NCI-H2107 (cell line): Measurements from ENCODE around the gene XYLT1.

ENCODE experiments used
- DNase-seq: peaks from one replicate; lab custom pipeline; 2025; lab: John Stamatoyannopoulos, UW

The XYLT1 gene

DNA sequence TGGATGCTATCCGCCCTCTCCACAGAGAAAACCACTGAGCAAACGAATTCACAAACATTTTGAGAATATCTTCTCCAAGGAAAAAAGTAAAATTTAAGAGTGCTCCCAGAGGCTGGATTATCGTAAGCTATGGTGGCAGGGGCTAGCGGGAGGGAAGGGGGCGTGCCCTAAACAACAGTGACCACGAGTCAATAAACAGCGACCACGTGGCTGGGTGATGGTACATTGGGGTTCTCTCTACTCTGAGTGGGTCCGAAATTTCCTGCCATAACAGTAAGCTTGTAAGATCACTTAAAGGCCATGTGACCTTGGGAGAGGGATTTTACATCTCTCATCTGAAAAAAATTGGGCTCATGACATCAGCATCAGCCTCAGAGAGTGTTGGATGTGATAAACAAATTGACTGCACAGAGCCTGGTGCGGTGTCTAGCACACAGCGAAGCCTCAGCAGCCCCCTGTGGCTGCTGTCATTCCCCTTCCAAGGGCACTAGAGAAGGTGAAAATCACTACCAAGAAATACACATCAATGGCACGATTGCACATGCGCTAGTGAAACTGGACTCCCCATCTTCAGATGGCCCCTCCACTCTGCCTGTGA is 213.2 kb downstream of the XYLT1 start:
- DNase-seq: no peak

DNA sequence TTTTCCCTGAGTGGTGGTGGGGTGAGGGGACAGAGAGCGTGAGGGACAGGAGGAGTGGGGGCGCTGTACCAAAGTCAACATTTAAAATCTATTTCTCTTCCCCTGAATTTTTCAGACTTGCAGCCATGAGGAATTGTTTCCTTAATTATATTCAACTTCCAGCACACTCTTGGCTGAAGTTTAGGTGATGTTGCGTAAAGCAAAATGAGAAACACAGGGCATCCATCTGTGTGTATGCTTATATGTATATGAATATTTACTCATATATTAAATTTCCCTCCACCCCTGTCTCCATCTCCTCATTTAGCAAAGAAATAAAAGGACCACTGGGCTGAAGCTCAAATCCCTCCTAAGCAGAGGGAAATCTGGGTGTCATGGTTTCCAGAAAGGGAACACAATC is 218.1 kb downstream of the XYLT1 start:
- no peak for DNase-seq

DNA sequence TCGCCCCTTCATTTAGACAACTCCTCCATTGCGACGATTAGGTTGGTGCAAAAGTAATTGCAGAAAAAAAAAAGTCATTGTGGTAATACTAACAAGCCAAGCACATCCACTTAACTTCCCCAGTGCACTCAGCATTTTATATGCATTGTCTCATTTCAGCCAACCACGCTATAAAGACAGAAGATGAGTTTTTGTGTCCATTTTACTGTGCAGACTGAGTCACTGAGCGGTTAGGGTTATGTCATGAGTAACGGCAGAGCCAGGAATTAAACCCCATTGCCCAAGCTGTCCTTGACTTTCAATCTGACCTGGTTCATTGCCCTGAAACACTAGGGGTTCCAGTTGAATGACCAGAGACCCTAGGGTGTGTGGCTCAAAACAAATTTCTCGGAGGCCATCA is 218.7 kb downstream of the XYLT1 start:
- no peak for DNase-seq

DNA sequence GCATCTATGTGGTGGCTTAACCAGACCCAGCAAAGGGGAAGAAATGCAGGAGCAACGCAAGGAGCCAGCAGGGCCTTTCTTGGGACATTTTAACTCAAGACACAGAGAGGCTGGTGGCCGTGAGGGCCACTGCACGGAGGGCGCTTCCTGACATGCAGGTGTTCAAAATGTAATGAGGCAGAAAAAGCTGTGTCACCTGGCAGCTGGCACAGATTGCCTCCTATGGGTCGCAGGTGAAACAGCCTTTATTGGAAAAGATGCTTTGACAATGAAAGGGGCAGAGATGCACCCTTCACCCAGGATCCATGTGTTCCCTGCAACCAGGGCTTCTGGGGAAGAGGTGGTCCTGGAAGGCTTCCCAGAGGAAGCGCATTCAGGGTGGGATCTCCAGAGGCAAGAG is 219.3 kb downstream of the XYLT1 start:
- DNase-seq: no peak

DNA sequence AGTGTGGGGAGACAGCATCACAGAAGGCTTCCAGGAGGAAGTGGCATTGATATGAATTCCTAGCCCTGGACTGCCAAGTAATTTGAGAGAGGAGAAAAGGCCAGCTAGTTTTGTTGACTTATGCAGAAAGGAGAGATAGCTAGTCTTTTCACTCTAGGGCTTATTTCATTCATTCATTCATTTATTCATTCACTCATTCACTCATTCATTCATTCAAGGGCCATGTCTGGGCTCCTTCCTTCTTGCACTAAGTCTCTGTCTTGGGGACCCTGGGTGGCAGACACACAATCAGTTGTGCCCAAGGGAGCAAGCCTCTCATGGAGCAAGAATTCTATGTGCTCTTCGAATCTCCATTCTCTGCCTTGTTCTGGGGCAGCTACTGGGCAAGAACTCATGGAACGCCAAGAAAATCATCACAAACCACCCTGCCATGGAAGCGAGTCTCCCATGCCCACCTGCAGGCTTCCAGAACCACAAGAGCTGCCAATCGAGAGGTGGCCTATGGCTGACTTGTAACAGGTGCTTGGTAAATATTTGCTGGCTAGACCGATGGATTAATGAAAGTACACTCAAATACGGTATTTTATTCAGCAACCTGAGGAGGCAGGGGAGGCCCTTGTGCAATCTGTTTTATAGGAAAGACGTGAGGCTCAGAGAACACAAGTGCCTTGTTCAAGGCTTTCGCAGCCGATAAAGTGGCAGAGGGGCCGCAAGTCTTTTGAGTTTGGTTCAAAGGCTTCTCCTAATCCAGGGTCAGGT is 223.6 kb downstream of the XYLT1 start:
- no peak for DNase-seq

DNA sequence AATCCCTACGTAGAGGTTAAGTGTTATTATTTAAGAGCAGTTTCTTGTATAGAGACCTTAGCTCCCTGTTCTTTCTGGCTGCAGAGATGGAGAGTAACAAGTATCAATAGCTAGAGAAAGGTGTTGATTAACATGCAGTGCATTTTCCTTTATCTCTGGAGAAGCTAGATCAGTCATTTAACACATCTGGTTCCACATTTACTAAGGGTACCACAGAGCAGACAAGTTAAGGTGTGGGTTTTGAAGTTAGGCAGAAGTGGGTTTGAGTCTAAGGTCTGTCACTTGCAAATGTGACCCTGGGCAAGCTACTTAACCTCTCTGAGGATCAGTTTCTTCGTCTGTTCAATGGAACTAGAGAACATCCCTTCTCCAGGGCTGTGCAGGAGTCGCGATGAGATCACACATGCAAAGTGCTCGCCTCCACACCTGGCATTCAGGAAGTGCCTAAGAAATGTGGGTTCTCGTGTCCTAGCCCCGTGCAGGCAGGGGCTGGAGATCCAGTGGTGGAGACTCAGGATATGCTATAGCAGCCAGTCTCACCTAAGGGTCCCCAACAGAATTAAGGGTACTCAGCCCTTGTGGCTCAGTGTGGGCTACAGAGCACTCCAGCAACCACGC is 224.4 kb downstream of the XYLT1 start:
- no peak for DNase-seq

DNA sequence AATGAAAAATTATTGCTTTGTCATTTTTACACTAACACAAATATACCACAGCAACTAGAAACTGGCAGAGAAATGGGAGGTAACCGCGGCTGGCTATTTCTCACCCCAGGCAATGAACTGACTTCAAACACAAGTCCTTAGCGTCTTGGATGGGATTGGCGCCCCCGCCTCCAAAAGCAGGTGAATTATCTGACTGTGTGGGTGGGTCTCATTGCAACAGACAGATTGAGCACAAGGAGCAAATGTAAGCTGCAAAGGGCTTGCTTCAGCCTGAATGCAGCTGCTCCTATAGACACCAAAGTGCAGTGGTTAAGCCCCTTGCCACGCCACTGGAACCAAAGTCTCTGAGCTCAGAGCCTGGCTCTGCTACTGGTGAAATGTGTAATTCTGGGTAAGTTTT is 225.0 kb downstream of the XYLT1 start:
- no peak for DNase-seq

DNA sequence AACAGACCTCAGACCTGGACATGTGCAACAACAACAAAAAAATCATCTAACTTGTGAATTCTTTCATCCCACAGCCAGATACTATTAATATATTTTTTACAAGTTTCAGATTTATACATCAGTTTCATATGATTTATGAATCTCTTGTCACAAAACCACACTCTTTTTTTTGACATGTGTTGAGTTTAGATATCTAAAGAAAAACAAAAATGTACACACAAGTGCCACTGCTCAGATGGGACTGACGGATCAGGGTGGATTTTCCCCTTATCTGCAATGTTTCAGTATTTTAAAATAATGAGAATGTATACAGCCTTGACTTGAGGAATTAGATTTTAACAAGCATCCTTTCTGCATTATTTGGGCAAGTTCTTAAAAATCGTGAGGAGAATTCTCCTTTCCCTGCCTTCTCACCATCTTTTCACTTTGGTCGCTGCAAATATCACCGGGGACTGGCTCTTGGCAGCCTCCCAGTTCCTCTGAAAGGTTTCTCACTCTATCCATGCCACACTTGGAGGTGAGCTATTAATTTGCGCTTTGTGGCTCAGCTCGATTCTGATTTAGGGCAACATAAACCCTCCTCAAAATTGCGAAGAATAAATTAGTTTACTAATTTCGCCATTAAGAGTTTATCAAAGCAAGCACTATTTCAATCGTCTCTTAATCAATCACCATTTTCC is 225.7 kb downstream of the XYLT1 start:
- DNase-seq: no peak

DNA sequence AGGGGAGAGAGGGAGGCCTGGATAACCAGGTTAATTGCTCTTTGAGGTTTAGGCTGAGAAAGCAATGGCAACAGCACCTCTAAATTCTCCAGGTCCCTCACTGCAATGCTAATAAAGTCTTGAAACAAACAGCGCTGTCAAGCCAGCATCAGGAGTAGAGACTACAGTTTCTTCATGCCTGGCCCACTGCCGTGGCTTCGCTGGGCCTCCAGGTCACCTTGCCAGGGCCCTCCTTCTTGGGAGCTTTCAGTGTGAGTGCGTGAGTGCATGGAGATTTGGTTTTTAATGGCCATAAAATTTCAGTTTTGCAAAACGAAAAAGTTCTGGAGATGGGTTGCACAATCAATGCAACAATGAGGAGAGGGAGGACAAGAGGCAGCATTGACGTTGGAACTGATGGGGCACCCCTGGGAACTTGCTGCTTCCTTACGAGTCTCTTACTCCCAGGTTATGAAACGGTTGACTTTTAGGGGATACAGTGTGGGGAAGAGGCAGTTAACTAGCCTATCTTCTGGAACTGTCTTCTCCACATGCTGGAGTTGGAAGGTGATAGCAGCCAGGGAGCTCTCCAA is 229.4 kb downstream of the XYLT1 start:
- DNase-seq: no peak

DNA sequence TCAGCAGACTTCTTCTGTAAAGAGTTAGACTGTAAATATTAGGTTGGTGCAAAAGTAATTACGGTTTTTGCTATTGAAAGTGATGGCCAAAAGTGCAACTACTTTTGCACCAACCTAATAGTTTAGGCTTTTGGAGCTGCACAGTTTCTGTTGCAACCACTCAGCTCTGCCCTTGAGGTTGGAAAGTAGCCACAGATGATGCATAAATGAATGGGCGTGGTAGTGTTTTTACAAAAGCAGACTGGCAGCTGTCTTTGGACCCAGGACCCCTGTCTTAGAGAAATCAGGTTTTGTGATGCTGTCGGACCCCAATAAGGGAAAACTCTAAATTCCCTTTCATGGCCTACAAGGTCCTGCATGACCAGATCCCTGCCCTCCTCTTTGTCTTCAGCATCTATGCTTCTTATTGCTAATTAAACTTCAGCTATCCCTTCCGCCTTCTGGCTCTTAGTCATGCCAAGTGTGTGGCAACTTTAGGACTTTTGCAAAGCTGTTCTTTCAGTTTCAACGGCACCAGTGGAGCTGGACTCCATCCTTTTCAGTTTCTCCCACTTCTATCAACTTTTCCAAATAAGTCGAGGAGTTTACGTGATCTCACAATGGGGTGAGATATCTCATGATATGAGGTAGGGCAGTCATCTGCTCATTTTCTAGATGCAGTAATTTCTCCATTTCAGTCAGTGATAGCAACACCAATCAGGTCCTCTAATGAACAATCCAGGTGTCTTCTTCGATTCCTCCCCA is 232.3 kb downstream of the XYLT1 start:
- no peak for DNase-seq

DNA sequence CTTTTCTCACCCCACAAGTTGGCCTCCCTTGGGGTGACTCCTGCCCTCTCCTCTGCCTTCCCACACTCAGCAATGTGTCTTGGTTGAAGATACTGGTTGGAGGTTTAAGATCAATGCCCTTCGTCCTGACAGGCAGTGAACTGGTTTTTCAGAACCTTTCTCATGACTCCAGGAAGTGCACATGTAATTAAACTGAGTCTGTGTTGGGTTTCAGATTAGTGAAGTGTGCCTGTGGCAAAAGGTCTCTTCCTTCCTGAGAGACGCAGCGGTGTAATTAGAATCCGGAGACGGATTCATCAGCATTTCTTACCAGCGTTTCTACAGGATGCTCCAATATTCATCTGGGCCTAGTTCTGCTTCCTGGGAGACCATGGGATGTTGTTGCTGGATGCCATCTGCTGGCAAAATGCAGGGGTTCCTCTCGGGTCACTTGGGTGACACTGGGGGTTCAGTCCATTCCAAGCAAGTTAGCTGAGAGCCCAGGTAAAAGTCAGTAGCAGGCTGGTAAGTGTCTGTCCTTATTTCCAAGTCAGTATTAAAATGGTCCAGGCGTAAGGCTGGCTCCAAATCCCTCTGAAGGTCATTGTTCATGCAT is 233.3 kb downstream of the XYLT1 start:
- DNase-seq: no peak

DNA sequence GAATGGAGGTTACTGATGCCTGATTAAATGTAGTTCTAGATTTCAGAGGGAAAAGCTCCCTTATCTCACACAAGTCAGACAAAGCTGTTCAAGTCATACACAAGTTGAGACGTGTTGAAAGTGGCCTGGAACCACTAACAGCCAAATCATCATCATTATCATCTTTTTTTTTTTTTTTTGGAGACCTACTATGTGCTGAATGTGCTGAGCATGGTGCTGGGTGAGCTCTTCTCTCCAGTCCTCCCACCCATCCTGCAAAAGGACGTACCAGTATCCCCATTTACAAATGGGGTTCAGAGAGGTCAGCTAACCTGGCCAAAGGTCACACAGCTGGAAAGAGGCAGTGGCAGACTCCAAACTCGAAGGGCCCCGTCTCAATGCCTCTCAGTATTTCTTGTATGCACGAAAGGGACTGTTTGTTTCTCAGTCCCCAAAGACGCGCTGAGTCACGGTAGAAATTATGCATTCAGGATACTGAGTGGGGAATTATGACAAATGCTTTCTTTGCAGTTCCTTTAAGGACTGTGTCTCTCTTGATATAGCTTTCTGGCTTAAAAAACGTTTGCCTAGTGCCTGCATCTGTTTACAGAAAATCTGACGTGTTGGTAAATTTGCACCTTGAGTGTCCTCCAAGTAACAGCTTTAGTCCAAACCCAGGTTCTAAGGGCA is 235.5 kb downstream of the XYLT1 start:
- no peak for DNase-seq

DNA sequence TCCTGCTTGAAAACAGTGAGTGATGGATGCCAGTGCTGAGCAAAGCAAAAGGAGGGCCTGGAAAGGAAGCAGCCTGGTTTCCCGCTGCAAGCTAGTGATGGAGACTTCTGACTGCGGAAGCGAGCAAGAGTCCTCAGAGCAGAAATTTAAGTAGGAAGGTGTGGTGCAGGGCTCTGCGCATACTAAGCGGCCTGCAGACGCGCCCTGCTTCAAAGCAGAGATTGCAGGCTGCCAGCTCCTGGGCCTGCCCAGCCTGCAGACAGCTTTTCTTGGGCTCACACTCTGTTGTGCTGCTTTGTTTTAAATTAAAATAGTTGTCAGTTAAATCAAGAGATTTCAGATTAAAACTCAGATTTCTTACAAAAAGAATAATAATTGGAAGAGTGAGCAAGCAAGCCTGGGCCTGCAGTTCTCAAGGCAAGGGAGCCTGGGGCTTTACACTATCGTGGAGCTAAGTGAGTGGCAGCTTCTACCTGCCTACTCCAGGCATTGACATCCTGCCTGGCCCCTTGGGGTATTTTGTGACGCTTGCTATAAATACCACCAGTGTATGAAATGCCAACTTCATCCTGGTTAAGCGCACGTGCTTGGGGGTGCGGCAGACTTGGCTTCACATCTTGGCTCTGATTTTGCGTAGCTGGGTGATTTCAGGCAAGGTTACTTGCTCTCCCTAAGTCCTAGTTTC is 237.3 kb downstream of the XYLT1 start:
- DNase-seq: no peak

DNA sequence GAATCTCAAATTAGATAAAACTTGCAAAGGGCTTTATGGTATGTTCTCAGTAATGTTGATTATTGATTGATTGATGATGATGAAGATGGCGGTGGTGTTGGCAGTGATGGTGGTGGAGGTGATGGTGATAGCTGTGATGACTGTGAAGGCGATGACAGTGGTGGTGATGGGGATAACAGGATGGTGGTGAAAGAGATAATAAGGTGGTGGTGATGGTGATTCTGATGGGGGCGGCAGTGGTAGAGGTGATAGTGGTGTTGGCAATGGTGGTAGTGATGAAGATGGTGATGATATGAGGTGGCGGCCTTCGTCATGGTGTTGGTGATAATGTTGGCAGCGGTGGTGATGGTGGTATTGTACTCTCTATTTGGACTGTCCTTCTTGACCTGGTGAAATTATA is 238.3 kb downstream of the XYLT1 start:
- no peak for DNase-seq

DNA sequence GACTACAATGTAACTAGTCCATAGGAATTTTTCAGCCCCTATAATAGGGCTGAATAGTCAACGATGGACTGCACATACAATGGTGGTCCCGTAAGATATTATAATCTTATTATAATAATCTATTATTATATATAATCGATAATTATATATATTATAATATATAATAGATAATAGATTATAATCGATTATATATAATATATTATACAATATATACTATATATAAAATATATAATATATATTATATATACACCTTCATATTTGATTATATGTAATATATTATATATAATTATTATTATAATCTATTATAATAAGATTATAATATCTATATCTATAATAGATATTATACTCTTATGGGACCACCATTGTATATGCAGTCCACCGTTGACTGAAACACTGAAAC is 238.8 kb downstream of the XYLT1 start:
- DNase-seq: no peak

DNA sequence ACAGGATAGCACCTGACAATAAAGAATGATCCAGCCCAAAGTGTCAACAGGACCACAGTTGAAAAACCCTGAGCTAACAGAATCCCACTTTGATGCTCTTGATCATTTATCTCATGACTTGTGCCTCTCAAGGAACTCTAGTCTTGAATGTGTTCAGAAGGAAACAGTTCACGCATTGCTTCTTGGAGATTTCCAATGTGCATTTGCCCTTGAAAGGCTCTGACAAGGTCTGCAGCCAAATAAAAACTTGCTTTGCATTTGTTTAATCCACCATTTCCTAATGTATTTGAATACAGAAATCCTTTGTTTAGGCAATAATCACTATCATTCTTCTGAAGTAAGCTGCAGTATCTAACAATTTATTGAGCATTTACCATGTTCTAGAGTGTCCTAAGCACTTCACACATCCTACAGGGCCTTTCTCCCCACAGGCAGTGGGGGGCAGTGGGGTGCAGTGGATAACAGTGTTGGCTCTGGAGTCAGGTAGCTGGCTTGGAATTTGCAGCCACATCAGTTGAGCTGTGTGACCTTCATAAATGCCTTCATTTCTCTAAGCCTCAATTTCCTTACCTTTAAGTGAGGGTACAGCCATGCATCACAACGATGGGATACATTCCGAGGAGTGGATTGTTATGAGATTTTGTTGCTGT is 239.7 kb downstream of the XYLT1 start:
- DNase-seq: no peak

DNA sequence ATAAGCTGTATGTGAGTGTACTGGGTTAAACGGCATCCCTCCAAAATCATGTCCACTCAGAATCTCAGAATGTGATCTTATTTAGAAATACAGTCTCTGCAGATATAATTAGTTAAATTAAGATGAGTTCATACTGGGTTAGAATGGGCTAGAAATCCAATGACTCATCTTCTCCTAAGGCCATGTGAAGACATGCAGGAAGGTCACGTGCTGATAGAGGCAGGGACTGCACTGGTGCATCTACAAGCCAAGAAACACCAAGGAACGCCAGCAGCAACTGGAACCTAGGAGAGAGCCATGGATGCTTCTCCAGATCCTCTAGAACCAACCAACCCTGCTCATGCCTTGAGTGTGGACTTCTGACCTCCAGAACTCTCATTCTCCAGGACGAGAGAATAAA is 241.0 kb downstream of the XYLT1 start:
- DNase-seq: no peak

DNA sequence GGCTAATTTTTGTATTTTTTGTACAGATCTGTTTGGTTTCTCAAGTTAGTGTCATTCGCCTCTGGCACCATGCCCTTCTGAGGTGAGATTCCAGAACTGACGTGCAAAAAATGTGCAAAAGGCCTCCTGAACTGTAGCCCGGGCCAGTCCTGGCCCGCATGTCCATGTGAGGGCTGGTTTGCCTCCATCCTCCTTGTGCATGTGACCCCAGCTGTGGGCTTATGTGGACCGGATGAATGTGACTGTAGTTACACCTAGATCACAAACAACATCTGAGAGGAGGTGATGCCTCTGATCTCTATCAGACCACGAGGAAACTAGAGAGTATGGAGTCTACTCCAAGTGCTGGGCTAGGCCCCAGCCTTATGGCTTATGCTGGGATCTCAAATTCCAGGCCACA is 241.6 kb downstream of the XYLT1 start:
- DNase-seq: no peak

DNA sequence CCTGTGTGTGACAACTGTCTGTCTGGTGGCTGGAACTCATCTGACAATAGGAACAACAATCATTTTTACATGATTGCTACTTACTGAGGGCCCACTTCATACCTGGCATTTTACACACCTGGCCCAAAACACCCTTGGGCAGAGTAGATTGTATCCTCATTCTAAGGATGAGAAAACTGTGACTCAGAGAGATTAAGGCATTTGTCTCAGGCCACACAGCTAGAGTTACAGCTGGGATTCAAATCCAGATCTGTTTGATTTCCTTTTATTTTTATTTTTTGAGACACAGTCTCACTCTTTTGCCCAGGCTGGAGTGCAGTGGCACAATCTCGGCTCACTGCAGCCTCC is 242.1 kb downstream of the XYLT1 start:
- no peak for DNase-seq
